ENCODE data around the gene MYH10.

MYH10 gene

DNA sequence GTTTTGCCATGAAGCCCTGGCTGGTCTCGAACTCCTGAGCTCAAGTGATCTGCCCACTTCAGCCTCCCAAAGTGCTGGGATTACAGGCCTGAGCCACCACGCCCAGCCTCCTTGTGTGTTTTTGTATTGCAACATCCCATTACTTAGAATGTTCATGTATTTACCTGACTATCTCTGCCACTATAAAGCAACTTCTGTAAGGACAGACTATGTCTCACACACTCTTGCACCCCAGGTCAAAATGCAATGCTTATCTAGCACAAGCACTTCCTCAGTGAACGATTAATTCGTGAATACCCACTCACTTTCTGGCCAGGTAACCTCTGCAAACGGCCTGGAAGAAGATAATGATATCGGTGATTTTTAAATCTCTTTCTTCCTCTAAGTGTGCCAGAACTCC, 112.2 kb downstream of the MYH10 start:
- Histone ChIP-seq H3K4me1 (ENCODE audit: insufficient read depth, low read length) (no peaks in the 10 kb centered on the region), H3K36me3 (ENCODE audit: insufficient read depth, low read length) (peaks cover 96% of the 10 kb centered on the region), H3K4me3 (ENCODE audit: low read length) (no peak overlapping the region), H3K27ac (ENCODE audit: low read depth, low read length) (no peak overlapping the region), H3K9me3 (ENCODE audit: insufficient read depth, low read depth, low read length) (no peaks in the 10 kb centered on the region), H3K27me3 (ENCODE audit: insufficient read depth, low read length) (no peaks in the 10 kb centered on the region), H3K9ac (ENCODE audit: low read depth, low read length) (no peak overlapping the region)
- 94% methylated on average over 6 of the region's 6 CpGs for whole genome bisulfite sequencing

DNA sequence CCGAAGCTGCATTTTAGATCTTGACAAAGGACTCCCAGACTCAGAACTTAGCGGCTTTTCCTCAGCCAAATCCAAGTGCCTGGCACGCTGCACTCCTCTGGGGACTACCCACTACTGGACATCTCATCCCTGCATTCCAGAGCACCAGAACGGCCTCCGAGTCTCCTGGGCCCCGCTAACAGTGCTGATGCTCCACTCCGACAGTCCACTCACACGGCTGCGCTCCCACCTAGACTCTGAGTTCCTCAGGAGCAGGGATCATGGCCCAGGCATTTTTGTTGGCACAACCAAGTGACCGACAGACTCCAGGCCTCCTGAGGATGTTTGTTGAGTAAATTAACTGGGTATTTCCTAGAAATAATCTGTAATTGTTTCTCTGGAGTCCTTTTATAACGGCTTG, 115.7 kb downstream of the MYH10 start:
- WGBS: 96% methylated on average over 11 of the region's 11 CpGs
- no peaks in the 10 kb centered on the region for H3K9me3 ChIP-seq (ENCODE audit: insufficient read depth, low read depth, low read length)
- H3K9ac ChIP-seq (ENCODE audit: low read depth, low read length): no peak overlapping the region
- H3K27me3 ChIP-seq (ENCODE audit: insufficient read depth, low read length): no peaks in the 10 kb centered on the region
- no peak overlapping the region for H3K27ac ChIP-seq (ENCODE audit: low read depth, low read length)
- no peaks in the 10 kb centered on the region for H3K4me1 ChIP-seq (ENCODE audit: insufficient read depth, low read length)
- H3K36me3 ChIP-seq (ENCODE audit: insufficient read depth, low read length): peaks cover 95% of the 10 kb centered on the region
- H3K4me3 ChIP-seq (ENCODE audit: low read length): no peak overlapping the region

DNA sequence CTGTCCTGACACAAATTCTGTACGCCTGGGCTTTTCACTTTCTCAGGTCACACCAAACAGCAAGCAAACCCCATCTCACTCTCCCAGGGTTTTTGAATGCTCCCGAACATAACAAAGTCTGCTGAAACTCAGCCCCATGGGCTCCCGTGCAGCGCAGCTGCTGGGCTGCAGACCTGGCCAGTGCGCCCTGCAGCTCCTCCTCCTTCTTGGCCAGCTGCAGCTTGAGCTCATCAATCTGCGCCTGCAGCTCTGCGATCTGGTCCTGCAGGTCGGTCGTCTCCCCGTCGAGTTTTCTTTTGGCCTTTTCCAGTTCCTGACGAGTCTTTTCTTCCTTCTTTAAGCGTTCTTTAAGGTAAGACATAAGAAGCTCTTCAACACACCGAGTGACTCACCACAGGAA, 124.4 kb downstream of the MYH10 start:
- Histone ChIP-seq H3K9ac (ENCODE audit: low read depth, low read length) (no peak overlapping the region), H3K27me3 (ENCODE audit: insufficient read depth, low read length) (no peaks in the 10 kb centered on the region), H3K4me3 (ENCODE audit: low read length) (no peak overlapping the region), H3K4me1 (ENCODE audit: insufficient read depth, low read length) (no peaks in the 10 kb centered on the region), H3K27ac (ENCODE audit: low read depth, low read length) (no peak overlapping the region), H3K9me3 (ENCODE audit: insufficient read depth, low read depth, low read length) (no peaks in the 10 kb centered on the region), H3K36me3 (ENCODE audit: insufficient read depth, low read length) (peaks cover 98% of the 10 kb centered on the region)
- 94% methylated on average over 14 of the region's 14 CpGs for WGBS

DNA sequence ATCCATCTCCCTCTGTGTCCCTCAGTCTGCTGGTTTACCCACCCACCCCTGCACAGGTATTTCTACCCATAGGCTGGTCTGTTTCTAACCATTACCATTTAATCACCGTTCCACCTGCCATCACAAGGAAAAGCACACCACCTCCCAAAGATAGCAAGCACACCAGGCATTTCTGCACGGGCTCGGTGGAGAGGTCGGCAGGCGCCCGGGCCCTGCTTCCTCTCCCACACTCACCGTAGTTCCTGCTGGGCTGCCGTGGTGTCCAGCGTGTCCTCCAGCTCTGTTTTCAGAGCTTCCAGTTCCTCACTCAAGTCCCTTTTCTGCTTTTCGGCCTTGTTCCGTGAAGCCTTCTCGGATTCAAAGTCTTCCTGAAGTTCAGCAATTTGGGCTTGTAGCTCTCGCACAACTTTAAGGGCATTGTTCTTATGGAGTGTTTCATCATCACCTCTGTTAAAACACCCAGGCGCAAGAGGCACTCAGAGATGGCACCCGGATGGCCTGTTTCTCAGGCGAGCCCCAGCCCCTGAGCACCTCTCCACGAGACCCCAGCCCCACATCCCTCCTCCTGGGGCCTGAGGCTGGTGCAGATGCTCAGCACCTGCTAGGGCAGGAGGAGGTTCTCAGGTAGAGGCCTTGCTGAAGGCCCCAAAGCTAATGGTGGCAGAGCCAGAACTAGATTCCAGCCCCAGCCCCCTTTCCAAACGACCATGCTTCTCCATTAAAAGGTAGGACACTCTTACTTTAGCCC, 125.9 kb downstream of the MYH10 start:
- H3K4me3 ChIP-seq (ENCODE audit: low read length): no peak overlapping the region
- WGBS: 97% methylated on average over 18 of the region's 18 CpGs
- no peak overlapping the region for H3K27ac ChIP-seq (ENCODE audit: low read depth, low read length)
- no peaks in the 10 kb centered on the region for H3K4me1 ChIP-seq (ENCODE audit: insufficient read depth, low read length)
- H3K36me3 ChIP-seq (ENCODE audit: insufficient read depth, low read length): peaks cover 98% of the 10 kb centered on the region
- no peaks in the 10 kb centered on the region for H3K27me3 ChIP-seq (ENCODE audit: insufficient read depth, low read length)
- no peaks in the 10 kb centered on the region for H3K9me3 ChIP-seq (ENCODE audit: insufficient read depth, low read depth, low read length)
- no peak overlapping the region for H3K9ac ChIP-seq (ENCODE audit: low read depth, low read length)

DNA sequence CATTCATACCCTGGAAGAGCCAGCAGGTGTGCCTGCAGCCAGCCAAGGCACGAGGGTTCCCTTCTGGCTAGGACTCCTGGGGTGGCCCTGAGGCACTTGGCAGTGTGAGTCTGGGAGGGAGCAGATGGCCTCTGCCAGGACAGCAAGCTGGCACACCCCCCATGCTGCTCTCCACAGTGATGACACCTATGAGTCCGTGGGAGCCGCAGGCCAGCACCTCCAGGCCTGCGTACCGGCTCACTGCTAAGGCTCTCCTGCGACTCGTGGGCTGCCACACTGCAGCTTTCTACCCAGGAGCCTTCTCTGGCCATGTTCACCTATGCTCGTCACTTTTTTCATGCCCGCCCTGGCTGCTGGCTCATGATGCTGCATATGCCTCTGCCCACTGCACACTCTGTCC, 126.7 kb downstream of the MYH10 start:
- Histone ChIP-seq H3K9me3 (ENCODE audit: insufficient read depth, low read depth, low read length) (no peaks in the 10 kb centered on the region), H3K9ac (ENCODE audit: low read depth, low read length) (no peak overlapping the region), H3K36me3 (ENCODE audit: insufficient read depth, low read length) (peaks cover 98% of the 10 kb centered on the region), H3K27ac (ENCODE audit: low read depth, low read length) (no peak overlapping the region), H3K4me1 (ENCODE audit: insufficient read depth, low read length) (no peaks in the 10 kb centered on the region), H3K4me3 (ENCODE audit: low read length) (no peak overlapping the region), H3K27me3 (ENCODE audit: insufficient read depth, low read length) (no peaks in the 10 kb centered on the region)
- 90% methylated on average over 9 of the region's 9 CpGs for WGBS

DNA sequence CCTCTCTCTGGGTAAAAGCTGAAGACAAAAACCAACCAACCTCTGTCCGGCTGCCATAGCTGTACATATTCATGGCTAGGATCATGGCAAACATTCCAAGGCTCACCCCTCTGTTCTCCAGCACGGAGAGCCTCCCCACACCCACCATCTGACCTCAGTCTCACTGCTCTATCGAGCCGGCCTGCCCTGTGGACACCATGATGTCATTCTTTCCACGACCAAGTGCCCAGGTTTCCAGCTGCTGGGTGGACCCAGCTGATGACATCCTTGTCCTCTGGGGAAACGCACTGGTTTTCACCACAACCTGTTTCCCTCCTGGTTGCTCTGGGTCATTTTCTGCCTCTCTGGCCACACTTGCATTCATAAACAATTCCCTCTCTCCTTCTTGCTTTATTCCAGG, 127.2 kb downstream of the MYH10 start:
- Histone ChIP-seq H3K9me3 (ENCODE audit: insufficient read depth, low read depth, low read length) (no peaks in the 10 kb centered on the region), H3K4me1 (ENCODE audit: insufficient read depth, low read length) (no peaks in the 10 kb centered on the region), H3K36me3 (ENCODE audit: insufficient read depth, low read length) (peaks cover 98% of the 10 kb centered on the region), H3K4me3 (ENCODE audit: low read length) (no peak overlapping the region), H3K9ac (ENCODE audit: low read depth, low read length) (no peak overlapping the region), H3K27me3 (ENCODE audit: insufficient read depth, low read length) (no peaks in the 10 kb centered on the region), H3K27ac (ENCODE audit: low read depth, low read length) (no peak overlapping the region)
- WGBS: 93% methylated on average over 6 of the region's 6 CpGs

DNA sequence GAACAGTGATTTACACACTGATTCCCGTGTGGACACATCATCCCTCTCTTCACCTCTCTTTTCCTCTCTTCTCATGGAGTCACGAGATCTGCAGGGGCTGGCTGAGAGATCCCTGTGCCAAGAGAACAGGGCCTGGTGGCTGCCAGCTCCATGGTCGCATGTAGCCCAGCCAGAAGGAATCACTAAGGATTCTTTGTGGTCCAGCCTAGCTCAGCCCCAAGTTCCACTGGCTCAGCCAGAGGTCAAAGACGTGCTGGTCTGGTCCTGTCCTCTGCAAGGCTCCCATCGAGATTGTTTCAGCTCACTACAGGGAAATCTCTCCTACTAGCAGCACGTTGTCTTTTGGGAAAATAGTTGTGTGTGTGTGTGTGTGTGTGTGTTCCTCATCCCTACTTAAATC, 128.4 kb downstream of the MYH10 start:
- Histone ChIP-seq H3K36me3 (ENCODE audit: insufficient read depth, low read length) (peaks cover 97% of the 10 kb centered on the region), H3K4me1 (ENCODE audit: insufficient read depth, low read length) (no peaks in the 10 kb centered on the region), H3K27ac (ENCODE audit: low read depth, low read length) (no peak overlapping the region), H3K27me3 (ENCODE audit: insufficient read depth, low read length) (no peaks in the 10 kb centered on the region), H3K9me3 (ENCODE audit: insufficient read depth, low read depth, low read length) (no peaks in the 10 kb centered on the region), H3K4me3 (ENCODE audit: low read length) (no peak overlapping the region), H3K9ac (ENCODE audit: low read depth, low read length) (no peak overlapping the region)
- whole genome bisulfite sequencing: 95% methylated on average over 5 of the region's 6 CpGs

DNA sequence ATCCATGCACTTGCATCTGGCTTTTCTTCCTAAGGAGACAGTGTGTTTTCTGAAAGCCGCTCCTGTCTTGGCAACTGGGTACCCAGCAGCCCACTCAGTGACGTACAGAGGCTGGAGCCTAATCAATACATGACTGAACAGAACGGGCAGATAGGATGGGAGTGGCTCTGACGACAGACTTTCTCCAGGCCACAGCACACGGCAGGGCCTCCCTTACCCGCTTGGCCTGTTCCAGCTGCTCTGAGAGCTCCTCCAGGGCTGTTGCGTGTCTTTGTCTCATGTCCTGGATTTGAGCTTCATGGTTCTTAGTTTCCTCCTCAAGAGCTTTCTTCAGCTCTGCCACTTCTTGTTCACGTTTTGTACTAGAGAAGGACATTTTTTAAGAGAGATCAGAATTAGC, 129.9 kb downstream of the MYH10 start:
- Histone ChIP-seq H3K9me3 (ENCODE audit: insufficient read depth, low read depth, low read length) (no peaks in the 10 kb centered on the region), H3K27me3 (ENCODE audit: insufficient read depth, low read length) (no peaks in the 10 kb centered on the region), H3K36me3 (ENCODE audit: insufficient read depth, low read length) (peaks cover 97% of the 10 kb centered on the region), H3K4me1 (ENCODE audit: insufficient read depth, low read length) (no peaks in the 10 kb centered on the region), H3K27ac (ENCODE audit: low read depth, low read length) (no peak overlapping the region), H3K9ac (ENCODE audit: low read depth, low read length) (no peak overlapping the region), H3K4me3 (ENCODE audit: low read length) (no peak overlapping the region)
- WGBS: 97% methylated on average over 8 of the region's 8 CpGs

DNA sequence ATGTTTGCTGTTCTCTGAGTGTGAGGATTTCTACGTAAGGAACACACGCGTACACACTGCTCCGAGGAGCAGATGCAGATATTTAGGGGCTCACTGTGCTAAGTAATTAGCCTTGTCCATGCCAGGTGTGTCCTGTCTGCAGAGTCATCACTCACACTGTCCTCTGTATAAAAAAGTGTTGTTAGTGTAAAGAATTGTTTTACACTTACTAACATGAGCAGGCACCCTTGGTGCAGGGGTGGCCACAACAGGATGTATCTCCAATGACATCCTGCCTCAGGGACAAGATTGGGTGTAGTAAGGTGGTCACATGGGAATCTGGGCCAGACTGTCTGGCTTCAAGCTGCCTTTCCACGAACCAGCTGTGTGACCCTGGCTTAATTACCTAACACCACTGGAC, 130.9 kb downstream of the MYH10 start:
- Histone ChIP-seq H3K27ac (ENCODE audit: low read depth, low read length) (no peak overlapping the region), H3K9me3 (ENCODE audit: insufficient read depth, low read depth, low read length) (no peaks in the 10 kb centered on the region), H3K4me3 (ENCODE audit: low read length) (no peak overlapping the region), H3K4me1 (ENCODE audit: insufficient read depth, low read length) (no peaks in the 10 kb centered on the region), H3K27me3 (ENCODE audit: insufficient read depth, low read length) (no peaks in the 10 kb centered on the region), H3K36me3 (ENCODE audit: insufficient read depth, low read length) (peaks cover 97% of the 10 kb centered on the region), H3K9ac (ENCODE audit: low read depth, low read length) (no peak overlapping the region)
- 97% methylated on average over 5 of the region's 5 CpGs for WGBS

DNA sequence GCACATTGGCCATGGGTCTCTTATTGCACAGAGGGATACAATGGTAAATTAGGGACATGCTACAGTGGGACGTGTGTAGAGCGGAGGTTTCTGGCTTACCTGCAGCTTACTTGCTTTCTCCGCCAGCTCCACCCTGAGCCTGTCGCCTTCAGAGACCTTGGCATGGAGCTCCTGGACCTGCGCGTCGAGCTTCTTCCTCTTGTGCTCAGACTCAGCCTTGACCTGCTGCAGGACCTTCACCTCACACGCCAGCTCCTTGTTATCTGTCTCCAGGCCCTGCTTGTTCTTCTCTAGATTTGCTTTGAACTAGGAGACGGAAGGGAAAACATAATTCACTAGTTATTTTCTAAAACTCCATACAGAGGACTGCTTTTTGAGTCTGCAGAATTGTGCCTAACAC, 131.4 kb downstream of the MYH10 start:
- Histone ChIP-seq H3K4me1 (ENCODE audit: insufficient read depth, low read length) (no peaks in the 10 kb centered on the region), H3K9me3 (ENCODE audit: insufficient read depth, low read depth, low read length) (no peaks in the 10 kb centered on the region), H3K9ac (ENCODE audit: low read depth, low read length) (no peak overlapping the region), H3K27ac (ENCODE audit: low read depth, low read length) (no peak overlapping the region), H3K36me3 (ENCODE audit: insufficient read depth, low read length) (peaks cover 97% of the 10 kb centered on the region), H3K27me3 (ENCODE audit: insufficient read depth, low read length) (no peaks in the 10 kb centered on the region), H3K4me3 (ENCODE audit: low read length) (no peak overlapping the region)
- WGBS: 97% methylated on average over 9 of the region's 9 CpGs

DNA sequence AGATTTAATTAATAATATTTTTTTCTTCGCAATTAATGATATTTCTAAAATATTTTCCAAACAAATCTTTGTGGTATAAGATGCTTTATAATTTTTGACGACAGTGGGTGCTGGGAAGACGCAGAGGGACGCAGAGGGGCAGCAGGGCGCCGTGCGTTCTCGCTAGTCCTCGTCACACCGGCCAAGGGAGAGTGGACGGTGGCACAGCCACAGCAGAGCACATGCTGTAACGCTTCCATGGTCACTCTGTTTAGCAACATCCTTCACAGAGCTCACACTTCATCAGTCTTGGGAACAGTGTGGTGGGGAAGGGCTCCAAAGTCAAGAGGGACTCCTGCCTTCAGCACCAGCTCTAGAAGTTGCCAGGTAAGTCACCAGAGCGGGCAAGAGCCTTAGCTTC, 134.4 kb downstream of the MYH10 start:
- WGBS: 89% methylated on average over 12 of the region's 13 CpGs
- peaks cover 99% of the 10 kb centered on the region for H3K36me3 ChIP-seq (ENCODE audit: insufficient read depth, low read length)
- H3K9me3 ChIP-seq (ENCODE audit: insufficient read depth, low read depth, low read length): no peaks in the 10 kb centered on the region

More for the DNA sequence above, 134.4 kb downstream of the MYH10 start:
- Histone ChIP-seq H3K4me3 (ENCODE audit: low read length) (no peak overlapping the region), H3K9ac (ENCODE audit: low read depth, low read length) (no peak overlapping the region), H3K27ac (ENCODE audit: low read depth, low read length) (no peak overlapping the region), H3K4me1 (ENCODE audit: insufficient read depth, low read length) (no peaks in the 10 kb centered on the region), H3K27me3 (ENCODE audit: insufficient read depth, low read length) (no peaks in the 10 kb centered on the region)
